CD4-positive, alpha-beta T cell (primary cell): Measurements from ENCODE around the gene UNC119. TPM values are rescaled to one million over a fixed set of nuclear protein-coding genes. Genes with fewer than 3 reads are reported as not detected.

ENCODE experiments used
- ATAC-seq: fragments of 200-7000 bp; cut with Tn5 transposase; one replicate; pipeline ENCODE4 v1.10.0; 2022; ENCODE audit warnings: mild to moderate bottlenecking; ENCODE audit not compliant: poor library complexity
- CTCF ChIA-PET: fragments of 350-600 bp; sonication (Branson Sonifier 250); formaldehyde crosslinking; loops from one replicate; lab custom pipeline; 2021; ENCODE audit warnings: antibody characterized with exemption, inconsistent platforms; lab: Charles Lee
- POLR2A ChIA-PET: fragments of 350-600 bp; sonication (Branson Sonifier 250); formaldehyde crosslinking; loops from one replicate; lab custom pipeline; 2021; ENCODE audit warnings: antibody characterized with exemption, inconsistent platforms; lab: Charles Lee
- DNase-seq, 14 experiments: peaks; one replicate each; pipeline ENCODE4 v3.0.0-alpha.2; 2013 to 2020; ENCODE audit warnings: mixed read lengths in 2 of 14
- H3K27ac ChIP-seq, 2 donors: one replicate each; pipeline versions ENCODE4 v1.5.1 to v1.7.0; 2013; ENCODE audit warnings: low read length in 2 of 2, low read depth in 1 of 2, mild to moderate bottlenecking in 1 of 2
- H3K27me3 ChIP-seq, 2 experiments: 1 replicate in 1 of 2; 2 replicates in 1 of 2; pipeline versions ENCODE4 v1.6.1 to v1.7.0; 2013; ENCODE audit warnings: low read length in 2 of 2, control low read depth in 1 of 2, mild to moderate bottlenecking in 1 of 2, moderate library complexity in 1 of 2; ENCODE audit not compliant: insufficient read depth in 2 of 2, control insufficient read depth in 1 of 2
- H3K36me3 ChIP-seq: one replicate; pipeline ENCODE4 v1.6.1; 2013; ENCODE audit warnings: low read length, control low read depth; ENCODE audit not compliant: insufficient read depth
- H3K4me1 ChIP-seq: one replicate; pipeline ENCODE4 v1.6.1; 2013; ENCODE audit warnings: low read length, control low read depth; ENCODE audit not compliant: insufficient read depth
- H3K4me3 ChIP-seq: one replicate; pipeline ENCODE4 v1.5.1; 2013; ENCODE audit warnings: mild to moderate bottlenecking, low read length, moderate library complexity
- H3K9me3 ChIP-seq, 2 experiments: 1 replicate in 1 of 2; 2 replicates in 1 of 2; pipeline versions ENCODE4 v1.6.1 to v1.7.0; 2013; ENCODE audit warnings: low read length in 2 of 2, mild to moderate bottlenecking in 2 of 2, control low read depth in 1 of 2, moderate library complexity in 1 of 2; ENCODE audit not compliant: control insufficient read depth in 1 of 2, insufficient read depth in 1 of 2
- H3K27ac Mint-ChIP-seq: one replicate; pipeline ENCODE4 v1.8.0; 2020; ENCODE audit warnings: mixed read lengths
- H3K27me3 Mint-ChIP-seq: one replicate; pipeline ENCODE4 v1.8.0; 2021; ENCODE audit warnings: mixed read lengths
- H3K36me3 Mint-ChIP-seq: one replicate; pipeline ENCODE4 v1.8.0; 2021; ENCODE audit warnings: low read depth, mixed read lengths
- H3K4me1 Mint-ChIP-seq: one replicate; pipeline ENCODE4 v1.8.0; 2021; ENCODE audit warnings: low read depth, mixed read lengths
- H3K4me3 Mint-ChIP-seq: one replicate; pipeline ENCODE4 v1.8.0; 2020; ENCODE audit warnings: mild to moderate bottlenecking, mixed read lengths
- H3K9me3 Mint-ChIP-seq: one replicate; pipeline ENCODE4 v1.8.0; 2020; ENCODE audit warnings: mixed read lengths
- intact Hi-C, 2 experiments: fragments of 100-400 bp; cut with DNase I in 1 of 2; cut with micrococcal nuclease in 1 of 2; formaldehyde crosslinking; loops; one replicate each; pipeline versions ENCODE4 v1.15.1 to v1.9.0; 2023 to 2025; cut with DNase I, micrococcal nuclease
- total RNA-seq, 174 experiments: library from RNA in 2 of 174; stranded (reverse) in 2 of 174; gene quantifications; one replicate each; pipeline ENCODE4 v1.2.3 and lab custom pipeline; 2021 to 2026
- TF ChIP-seq, protein P1 (sequence below): fragments of 200-600 bp; IDR thresholded peaks from one replicate; pipeline ENCODE4 v1.8.0; 2022; ENCODE audit warnings: antibody characterized with exemption, mild to moderate bottlenecking

UNC119 gene
- total RNA-seq, 2 experiments from 2014 or later = 77.1 to 83.9 TPM

DNA sequence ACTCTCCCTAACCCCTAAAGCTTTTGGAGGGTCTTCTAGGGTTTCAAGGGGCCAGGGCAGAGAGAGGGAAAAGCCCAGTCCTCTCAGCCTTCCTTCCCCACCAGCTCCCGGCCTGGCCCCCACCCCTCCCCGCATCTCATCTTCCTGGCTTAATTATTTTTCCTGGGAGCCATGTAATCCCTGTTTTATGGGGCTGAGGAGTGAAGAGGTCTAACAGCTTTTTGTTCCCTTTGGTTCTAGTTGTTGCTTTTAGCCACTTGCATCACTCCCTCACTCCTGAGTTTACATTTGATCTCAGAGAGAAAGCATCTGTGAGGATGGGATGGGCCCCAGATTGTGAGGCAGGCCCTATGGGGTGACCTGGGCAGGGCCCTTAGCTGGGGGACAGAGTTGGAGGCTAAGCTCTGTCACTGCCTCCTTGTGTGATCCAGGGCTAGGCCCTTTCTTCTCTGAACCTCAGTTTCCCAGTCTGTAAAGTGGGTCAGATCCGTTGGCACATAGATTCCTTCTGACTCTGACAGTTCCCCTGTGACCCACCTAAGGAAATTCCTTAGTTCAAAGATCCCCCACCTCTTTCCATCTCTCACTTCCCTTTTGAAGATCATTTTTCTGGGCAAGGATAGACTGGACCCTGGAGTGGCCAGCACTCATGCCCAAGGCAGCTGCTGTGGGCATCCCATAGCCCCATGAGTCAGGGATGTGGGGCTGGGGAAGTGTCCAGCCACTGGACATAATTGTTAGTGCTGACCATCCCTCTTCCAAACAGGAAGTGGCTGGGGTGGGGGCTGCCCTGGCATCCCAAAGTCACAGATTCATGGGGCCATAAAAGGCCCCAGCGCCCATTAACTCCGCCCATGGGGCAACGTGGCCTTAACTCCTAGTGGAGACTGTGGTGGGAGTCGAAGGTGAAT is 20.1 kb downstream of the UNC119 start:
- no peaks in the 10 kb centered on the region for H3K4me1 ChIP-seq
- Mint-ChIP-seq H3K4me3 (no peak overlapping the region), H3K27me3 (no peaks in the 10 kb centered on the region), H3K4me1 (no peaks in the 10 kb centered on the region), H3K36me3 (no peaks in the 10 kb centered on the region), H3K27ac (no peak overlapping the region), H3K9me3 (no peaks in the 10 kb centered on the region)
- no peaks in the 10 kb centered on the region for H3K27me3 ChIP-seq
- no peaks in the 10 kb centered on the region for H3K36me3 ChIP-seq
- intact Hi-C loops = no loop called here
- no peak for DNase-seq
- ChIA-PET POLR2A (no interaction called here), CTCF (no interaction called here)
- TF ChIP-seq, protein P1, sequence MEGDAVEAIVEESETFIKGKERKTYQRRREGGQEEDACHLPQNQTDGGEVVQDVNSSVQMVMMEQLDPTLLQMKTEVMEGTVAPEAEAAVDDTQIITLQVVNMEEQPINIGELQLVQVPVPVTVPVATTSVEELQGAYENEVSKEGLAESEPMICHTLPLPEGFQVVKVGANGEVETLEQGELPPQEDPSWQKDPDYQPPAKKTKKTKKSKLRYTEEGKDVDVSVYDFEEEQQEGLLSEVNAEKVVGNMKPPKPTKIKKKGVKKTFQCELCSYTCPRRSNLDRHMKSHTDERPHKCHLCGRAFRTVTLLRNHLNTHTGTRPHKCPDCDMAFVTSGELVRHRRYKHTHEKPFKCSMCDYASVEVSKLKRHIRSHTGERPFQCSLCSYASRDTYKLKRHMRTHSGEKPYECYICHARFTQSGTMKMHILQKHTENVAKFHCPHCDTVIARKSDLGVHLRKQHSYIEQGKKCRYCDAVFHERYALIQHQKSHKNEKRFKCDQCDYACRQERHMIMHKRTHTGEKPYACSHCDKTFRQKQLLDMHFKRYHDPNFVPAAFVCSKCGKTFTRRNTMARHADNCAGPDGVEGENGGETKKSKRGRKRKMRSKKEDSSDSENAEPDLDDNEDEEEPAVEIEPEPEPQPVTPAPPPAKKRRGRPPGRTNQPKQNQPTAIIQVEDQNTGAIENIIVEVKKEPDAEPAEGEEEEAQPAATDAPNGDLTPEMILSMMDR = no peak
- ATAC-seq = no peak
- no peak overlapping the region for H3K27ac ChIP-seq
- no peak overlapping the region for H3K4me3 ChIP-seq
- H3K9me3 ChIP-seq = no peaks in the 10 kb centered on the region

DNA sequence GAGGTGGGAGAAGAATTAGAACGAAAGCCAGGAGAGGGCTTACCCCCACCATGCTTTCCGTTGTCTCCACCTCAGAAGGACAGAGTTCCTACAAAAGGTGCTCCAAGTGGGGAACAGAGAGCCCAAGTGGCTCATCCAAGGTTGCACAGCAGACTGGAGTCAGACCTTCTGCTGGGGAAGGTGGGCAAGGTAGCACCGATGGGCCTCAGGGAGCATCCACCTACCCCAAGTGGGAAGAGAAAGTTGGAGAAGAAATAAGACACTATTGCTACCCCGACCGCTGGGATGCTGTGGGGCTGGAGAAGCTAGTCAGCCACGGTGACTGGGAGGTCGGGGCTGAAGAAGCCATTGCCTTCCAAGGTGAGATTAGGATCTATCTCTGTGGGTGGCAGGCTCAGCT is 21.5 kb downstream of the UNC119 start:
- intact Hi-C loops = no loop called here
- Histone ChIP-seq H3K27me3 (no peaks in the 10 kb centered on the region), H3K4me1 (no peaks in the 10 kb centered on the region), H3K9me3 (no peaks in the 10 kb centered on the region), H3K27ac (no peak overlapping the region), H3K36me3 (no peaks in the 10 kb centered on the region), H3K4me3 (no peak overlapping the region)
- CTCF ChIA-PET = no interaction called here
- no peaks in the 10 kb centered on the region for H3K36me3 Mint-ChIP-seq
- DNase-seq (no peak), ATAC-seq (no peak)
- no peaks in the 10 kb centered on the region for H3K4me1 Mint-ChIP-seq
- POLR2A ChIA-PET = no interaction called here
- no peaks in the 10 kb centered on the region for H3K9me3 Mint-ChIP-seq
- H3K4me3 Mint-ChIP-seq = no peak overlapping the region
- H3K27me3 Mint-ChIP-seq = no peaks in the 10 kb centered on the region
- no peak overlapping the region for H3K27ac Mint-ChIP-seq
- TF ChIP-seq, protein P1 = no peak

DNA sequence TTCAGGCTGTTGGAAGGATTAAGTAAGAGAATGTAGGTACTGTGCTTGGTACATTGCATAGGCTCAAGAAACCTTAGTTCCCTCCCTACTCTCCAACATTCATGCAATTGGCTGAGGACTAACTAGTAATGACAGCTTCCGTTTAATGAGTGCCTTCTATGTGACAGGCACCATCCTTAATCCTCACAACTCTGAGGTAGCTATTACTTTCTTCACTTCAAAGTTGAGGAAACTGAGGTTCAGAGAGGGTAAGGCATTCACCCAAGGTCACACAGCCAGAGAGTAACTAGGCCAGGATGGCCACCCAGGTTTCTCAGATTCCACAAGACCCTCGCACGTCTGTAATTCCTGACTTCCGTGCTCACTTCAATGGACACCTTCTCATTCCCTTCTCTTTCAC is 22.2 kb downstream of the UNC119 start:
- no peak overlapping the region for H3K4me3 Mint-ChIP-seq
- H3K27me3 Mint-ChIP-seq = no peaks in the 10 kb centered on the region
- CTCF ChIA-PET = no interaction called here
- intact Hi-C loops = no loop called here
- Histone ChIP-seq H3K27me3 (no peaks in the 10 kb centered on the region), H3K27ac (no peak overlapping the region), H3K4me3 (no peak overlapping the region), H3K36me3 (no peaks in the 10 kb centered on the region), H3K4me1 (no peaks in the 10 kb centered on the region), H3K9me3 (no peaks in the 10 kb centered on the region)
- H3K27ac Mint-ChIP-seq = no peak overlapping the region
- no peaks in the 10 kb centered on the region for H3K4me1 Mint-ChIP-seq
- POLR2A ChIA-PET = no interaction called here
- ATAC-seq (no peak), DNase-seq (no peak)
- no peaks in the 10 kb centered on the region for H3K36me3 Mint-ChIP-seq
- TF ChIP-seq, protein P1 = no peak
- no peaks in the 10 kb centered on the region for H3K9me3 Mint-ChIP-seq
